ENCODE results near the gene PMFBP1. TPM values are rescaled to one million over a fixed set of nuclear protein-coding genes. Genes with fewer than 3 reads are reported as not detected.

The PMFBP1 gene
- total and polyA plus RNA-seq, 2 donors (not counting 1 experiment from before 2014, with no cell fraction given) = 1.2 to 9.5 TPM

- Histone ChIP-seq H3K9me3 (ENCODE audit: control extremely low read depth in 1 of 3, control insufficient read depth in 2 of 3, insufficient read depth in 1 of 3, low read length in 2 of 3) (no peaks in the 10 kb centered on the region), H3K79me2 (ENCODE audit: control insufficient read depth, insufficient read depth, low read length) (no peaks in the 10 kb centered on the region), H3K36me3 (replicated peaks in 1 of 2; ENCODE audit: control extremely low read depth in 1 of 2, control insufficient read depth in 1 of 2, extremely low read depth in 1 of 2, insufficient read depth in 2 of 2, low read length in 1 of 2) (no peaks in the 10 kb centered on the region), H3K27me3 (replicated peaks in 1 of 4; ENCODE audit: control extremely low read depth in 1 of 4, control insufficient read depth in 3 of 4, insufficient read depth in 4 of 4, low read length in 3 of 4) (no peaks in the 10 kb centered on the region), H3K4me3 (ENCODE audit: control extremely low read depth in 1 of 5, extremely low read depth in 1 of 5, insufficient read depth in 1 of 5, low read depth in 2 of 5, low read length in 4 of 5) (no peak overlapping the region), H3K4me2 (replicated peaks; ENCODE audit: low read depth, low read length, poor library complexity, severe bottlenecking) (no peak overlapping the region), H2AFZ (ENCODE audit: insufficient read depth, low read depth, low read length, poor library complexity, severe bottlenecking) (no peak overlapping the region), H3K27ac (ENCODE audit: low read length in 2 of 2) (no peak overlapping the region), H3K4me1 (ENCODE audit: control insufficient read depth in 2 of 2, insufficient read depth in 2 of 2, low read length in 2 of 2) (no peaks in the 10 kb centered on the region), H3K9ac (ENCODE audit: low read length) (no peak overlapping the region), H4K20me1 (ENCODE audit: control insufficient read depth, insufficient read depth, low read length, poor library complexity, severe bottlenecking) (no peaks in the 10 kb centered on the region)
- Mint-ChIP-seq H3K4me3 (no peak overlapping the region), H3K27ac (no peak overlapping the region), H3K4me1 (no peaks in the 10 kb centered on the region), H3K9me3 (ENCODE audit: insufficient read depth) (no peaks in the 10 kb centered on the region), H3K27me3 (no peaks in the 10 kb centered on the region)
- no peak for DNase-seq
- TF ChIP-seq EZH2 (IDR thresholded peaks at IDR 0.05; ENCODE audit: borderline replicate concordance, insufficient read depth, low read depth, low read length, poor library complexity, severe bottlenecking) (no peak), CTCF (IDR thresholded peaks at IDR 0.05) (no peak)
- no CpG with 5 or more reads among the region's 2 CpGs for WGBS (ENCODE audit: insufficient coverage)
- ATAC-seq (ENCODE audit: low read depth) = no peak
- CTCF ChIA-PET = interaction anchor here (1.5 kb wide), 1 partner anchor 15 kb away, joined by 4 read pairs; no protein-coding TSS in a partner anchor
- POLR2A ChIA-PET = no interaction called here
- intact Hi-C loops (cut with micrococcal nuclease) = no loop called here
Observed at GRCh38 chr16:72139908-72140307, 32.0 kb downstream of the PMFBP1 start.

- Mint-ChIP-seq H3K27me3 (no peaks in the 10 kb centered on the region), H3K4me3 (no peak overlapping the region), H3K27ac (no peak overlapping the region), H3K9me3 (ENCODE audit: insufficient read depth) (no peaks in the 10 kb centered on the region), H3K4me1 (no peaks in the 10 kb centered on the region)
- H3K9me3 ChIP-seq (ENCODE audit: control extremely low read depth in 1 of 3, control insufficient read depth in 2 of 3, insufficient read depth in 1 of 3, low read length in 2 of 3) = no peaks in the 10 kb centered on the region
- ATAC-seq (ENCODE audit: low read depth) (no peak), DNase-seq (no peak)
- CTCF ChIA-PET = no interaction called here
- H3K27ac ChIP-seq (ENCODE audit: low read length in 2 of 2) = no peak overlapping the region
- 73% methylated on average over 3 of the region's 4 CpGs for WGBS (ENCODE audit: insufficient coverage)
- TF ChIP-seq CTCF (IDR thresholded peaks at IDR 0.05) = no peak
- TF ChIP-seq EZH2 (IDR thresholded peaks at IDR 0.05; ENCODE audit: borderline replicate concordance, insufficient read depth, low read depth, low read length, poor library complexity, severe bottlenecking) = no peak
- H3K9ac ChIP-seq (ENCODE audit: low read length) = no peak overlapping the region
- H3K4me1 ChIP-seq (ENCODE audit: control insufficient read depth in 2 of 2, insufficient read depth in 2 of 2, low read length in 2 of 2) = no peaks in the 10 kb centered on the region
- no peak overlapping the region for H3K4me2 ChIP-seq (replicated peaks; ENCODE audit: low read depth, low read length, poor library complexity, severe bottlenecking)
- no peak overlapping the region for H2AFZ ChIP-seq (ENCODE audit: insufficient read depth, low read depth, low read length, poor library complexity, severe bottlenecking)
- no peaks in the 10 kb centered on the region for H3K79me2 ChIP-seq (ENCODE audit: control insufficient read depth, insufficient read depth, low read length)
- POLR2A ChIA-PET = no interaction called here
- no peaks in the 10 kb centered on the region for H4K20me1 ChIP-seq (ENCODE audit: control insufficient read depth, insufficient read depth, low read length, poor library complexity, severe bottlenecking)
- H3K36me3 ChIP-seq (replicated peaks in 1 of 2; ENCODE audit: control extremely low read depth in 1 of 2, control insufficient read depth in 1 of 2, extremely low read depth in 1 of 2, insufficient read depth in 2 of 2, low read length in 1 of 2) = no peaks in the 10 kb centered on the region
- intact Hi-C loops (cut with micrococcal nuclease) = no loop called here
- H3K27me3 ChIP-seq (replicated peaks in 1 of 4; ENCODE audit: control extremely low read depth in 1 of 4, control insufficient read depth in 3 of 4, insufficient read depth in 4 of 4, low read length in 3 of 4) = no peaks in the 10 kb centered on the region
- H3K4me3 ChIP-seq (ENCODE audit: control extremely low read depth in 1 of 5, extremely low read depth in 1 of 5, insufficient read depth in 1 of 5, low read depth in 2 of 5, low read length in 4 of 5) = no peak overlapping the region
Observed at GRCh38 chr16:72138064-72138572, 33.8 kb downstream of the PMFBP1 start.
